OCI-LY7 (cell line): Measurements from ENCODE around the gene FAM89B.

Experiments
- EZH2phosphoT487 ChIP-seq: fragments of 200-600 bp; sonication (generic); IDR thresholded peaks from 2 replicates; pipeline ENCODE4 v1.6.1; 2018; ENCODE audit warnings: low read depth, borderline replicate concordance, mild to moderate bottlenecking, mixed run types, antibody characterized with exemption, low read length, moderate library complexity, mixed read lengths
- TF ChIP-seq, protein P1 (sequence below): fragments of 200-600 bp; sonication (generic); conservative IDR thresholded peaks from 2 replicates; pipeline ENCODE4 v1.5.1; 2014; ENCODE audit warnings: mild to moderate bottlenecking, antibody characterized with exemption, low read length, moderate library complexity, mixed read lengths

DNA sequence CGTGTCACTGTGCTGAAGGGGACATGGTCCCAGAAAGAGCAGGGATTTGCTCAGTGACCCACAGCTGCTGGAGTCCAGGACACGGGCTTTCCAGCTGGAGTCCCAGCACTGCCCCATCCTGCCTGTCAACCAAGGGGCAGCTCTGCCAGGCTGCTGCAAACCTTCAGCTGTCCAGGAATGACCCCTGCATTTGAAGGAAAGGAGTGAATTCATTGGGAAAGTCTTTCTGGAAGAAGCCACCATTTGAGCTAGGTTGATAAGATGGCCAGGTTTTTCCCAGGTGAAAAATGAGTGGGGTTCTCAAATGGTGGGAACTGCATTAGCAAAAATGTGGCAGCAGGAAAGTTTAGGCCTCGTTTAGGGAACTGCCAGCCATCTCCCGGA, 13.9 kb downstream of the FAM89B start:
- TF ChIP-seq, protein P1, sequence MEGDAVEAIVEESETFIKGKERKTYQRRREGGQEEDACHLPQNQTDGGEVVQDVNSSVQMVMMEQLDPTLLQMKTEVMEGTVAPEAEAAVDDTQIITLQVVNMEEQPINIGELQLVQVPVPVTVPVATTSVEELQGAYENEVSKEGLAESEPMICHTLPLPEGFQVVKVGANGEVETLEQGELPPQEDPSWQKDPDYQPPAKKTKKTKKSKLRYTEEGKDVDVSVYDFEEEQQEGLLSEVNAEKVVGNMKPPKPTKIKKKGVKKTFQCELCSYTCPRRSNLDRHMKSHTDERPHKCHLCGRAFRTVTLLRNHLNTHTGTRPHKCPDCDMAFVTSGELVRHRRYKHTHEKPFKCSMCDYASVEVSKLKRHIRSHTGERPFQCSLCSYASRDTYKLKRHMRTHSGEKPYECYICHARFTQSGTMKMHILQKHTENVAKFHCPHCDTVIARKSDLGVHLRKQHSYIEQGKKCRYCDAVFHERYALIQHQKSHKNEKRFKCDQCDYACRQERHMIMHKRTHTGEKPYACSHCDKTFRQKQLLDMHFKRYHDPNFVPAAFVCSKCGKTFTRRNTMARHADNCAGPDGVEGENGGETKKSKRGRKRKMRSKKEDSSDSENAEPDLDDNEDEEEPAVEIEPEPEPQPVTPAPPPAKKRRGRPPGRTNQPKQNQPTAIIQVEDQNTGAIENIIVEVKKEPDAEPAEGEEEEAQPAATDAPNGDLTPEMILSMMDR, result no peak
- TF ChIP-seq EZH2phosphoT487, result no peak
